Adipose tissue (tissue), 3 donors: ENCODE results near the gene ZBTB20. TPM values are rescaled to one million over a fixed set of nuclear protein-coding genes. Genes with fewer than 3 reads are reported as not detected.

Source experiments
- H3K27ac ChIP-seq: one replicate; pipeline ENCODE4 v1.5.1; 2013; ENCODE audit warnings: low read depth, low read length
- WGBS, 3 donors: extraction: QIAGEN DNeasy Blood & Tissue Kit; methylation state at CpG; one replicate each; pipeline ENCODE4 v1.1.7; 2013; 5-methylcytosine and 5-hydroxymethylcytosine counted together
- polyA plus RNA-seq, 3 donors: library from polyadenylated mRNA; stranded (reverse); fragments of 200-250 nt; gene quantifications; one replicate each; pipeline ENCODE4 v1.2.3, GENCODE V29; 2013
- donor health status: healthy with polysubstance abuse.
- donor health status: Bipolar disorder and iron deficiency.
- donor health status: healthy.

Gene ZBTB20
- polyA plus RNA-seq, 3 donors: 0.62 to 7.8 (median 1.4) TPM

DNA sequence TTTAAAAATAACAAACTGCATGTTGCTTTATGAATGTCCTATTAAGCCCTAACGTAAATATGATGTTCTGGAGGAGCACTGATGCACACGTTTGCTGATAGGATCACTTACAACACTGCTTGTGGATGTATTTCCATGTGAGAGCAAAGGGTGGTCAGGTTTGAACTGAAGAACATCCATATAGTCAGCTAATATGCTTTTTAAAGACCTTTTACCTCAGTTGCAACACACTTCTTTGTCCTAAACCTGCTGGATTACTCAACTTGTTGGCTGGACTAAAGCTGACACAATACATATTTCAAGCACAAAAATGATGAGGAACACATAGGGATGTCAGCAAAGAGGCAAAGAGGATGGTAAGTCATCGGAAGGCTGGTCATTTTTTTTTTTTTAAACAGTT, 666.6 kb downstream of the ZBTB20 start:
- 64 to 73% (median 70%) methylated on average over 3 of the region's 3 CpGs for WGBS, 3 donors
- H3K27ac ChIP-seq: no peak overlapping the region

DNA sequence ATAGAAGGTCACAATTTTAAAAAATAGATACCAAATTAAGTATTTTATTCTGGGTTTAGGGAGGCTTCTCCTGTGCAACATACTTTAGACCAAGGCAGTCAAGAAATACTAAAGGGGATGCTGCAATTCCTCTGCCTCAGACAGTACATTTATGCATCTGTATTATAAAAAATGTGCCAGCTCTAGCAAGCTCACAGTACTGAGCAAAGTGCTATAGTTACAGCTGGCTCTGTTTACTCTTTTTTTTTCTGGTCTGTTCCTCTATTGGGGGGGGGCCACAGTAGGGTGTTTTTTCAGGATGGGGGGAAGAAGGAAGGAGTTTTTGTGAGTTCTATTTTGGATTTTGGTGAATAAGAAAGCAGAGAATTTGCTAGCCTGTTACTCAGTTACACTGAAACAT, 668.3 kb downstream of the ZBTB20 start:
- H3K27ac ChIP-seq: no peak overlapping the region

GRCh38 chr3:114476511-114476910, 670.6 kb downstream of the ZBTB20 start:
- H3K27ac ChIP-seq: no peak overlapping the region

GRCh38 chr3:114471478-114471877, 675.6 kb downstream of the ZBTB20 start:
- WGBS, 3 donors: 51 to 97% (median 94%) methylated on average over 2 of the region's 2 CpGs
- no peak overlapping the region for H3K27ac ChIP-seq

DNA sequence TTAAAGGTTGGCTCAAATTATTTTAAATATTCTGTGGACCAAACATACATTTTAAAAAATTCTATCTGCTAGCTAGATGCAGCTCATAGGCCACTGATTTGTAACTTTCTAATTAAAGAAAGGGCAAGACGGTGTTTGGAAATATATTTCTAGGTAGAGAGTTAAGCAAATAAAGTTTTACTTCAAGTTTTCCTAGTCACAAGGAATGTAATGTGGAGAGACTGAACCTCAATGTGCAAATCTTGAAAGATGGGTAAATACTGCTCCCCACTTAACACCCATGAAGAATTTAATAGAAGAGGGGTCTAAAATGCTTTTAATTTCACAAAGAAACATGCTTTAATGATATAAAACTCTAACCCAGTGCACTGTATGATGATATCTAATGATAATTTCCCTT, 678.0 kb downstream of the ZBTB20 start:
- 82 to 94% (median 91%) methylated on average over 1 of the region's 1 CpG for WGBS, 3 donors
- H3K27ac ChIP-seq: no peak overlapping the region

GRCh38 chr3:114466816-114467215, 680.3 kb downstream of the ZBTB20 start:
- no peak overlapping the region for H3K27ac ChIP-seq
- WGBS, 3 donors: 98% methylated on average over 4 of the region's 4 CpGs

DNA sequence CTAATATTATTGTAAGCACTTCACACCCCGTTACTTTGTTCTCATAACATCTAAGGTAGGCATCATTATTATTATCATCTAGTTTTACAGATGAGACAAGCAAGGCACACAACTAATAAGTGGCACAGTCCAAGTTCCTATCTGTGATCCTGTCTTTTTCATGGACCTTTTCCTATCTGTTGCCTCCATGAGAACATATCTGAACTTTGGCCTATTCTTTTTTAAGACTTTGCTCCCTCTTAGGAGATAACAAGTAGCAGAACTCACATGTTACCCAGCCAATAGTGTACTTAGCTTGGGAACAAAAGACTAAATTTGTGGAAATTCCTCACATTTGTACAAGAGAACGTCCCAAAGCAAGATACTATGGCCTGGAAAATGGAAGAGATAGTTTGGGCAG, 680.8 kb downstream of the ZBTB20 start:
- 82 to 97% (median 97%) methylated on average over 2 of the region's 2 CpGs for WGBS, 3 donors
- no peak overlapping the region for H3K27ac ChIP-seq

- no peak overlapping the region for H3K27ac ChIP-seq
These were observed 682.5 kb downstream of the ZBTB20 start for GRCh38 chr3:114464548-114464947.

DNA sequence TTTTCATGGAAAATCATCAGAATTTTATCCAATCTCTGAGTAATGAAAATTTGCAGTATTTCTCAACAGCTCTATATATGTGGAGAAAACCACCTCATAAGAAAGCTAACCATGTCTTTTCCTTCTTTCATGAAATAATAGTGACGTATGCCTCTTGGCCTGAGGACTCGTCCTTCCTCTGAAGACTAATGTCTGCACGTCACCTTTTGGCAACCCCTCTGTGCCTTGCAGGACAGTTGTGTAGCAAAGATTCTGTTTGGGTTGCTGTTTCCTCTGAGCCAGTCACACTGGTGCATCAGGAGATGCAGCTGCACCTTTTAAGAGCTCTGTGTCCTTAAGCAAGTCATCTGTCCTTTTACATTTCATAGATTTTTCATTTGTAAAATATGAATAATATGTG, 684.3 kb downstream of the ZBTB20 start:
- WGBS, 3 donors: 87 to 95% (median 95%) methylated on average over 3 of the region's 3 CpGs

GRCh38 chr3:114460459-114460858, 686.6 kb downstream of the ZBTB20 start:
- 96 to 100% (median 96%) methylated on average over 1 of the region's 1 CpG for WGBS, 3 donors
- no peak overlapping the region for H3K27ac ChIP-seq

More for the DNA sequence above, 684.3 kb downstream of the ZBTB20 start:
- no peak overlapping the region for H3K27ac ChIP-seq

DNA sequence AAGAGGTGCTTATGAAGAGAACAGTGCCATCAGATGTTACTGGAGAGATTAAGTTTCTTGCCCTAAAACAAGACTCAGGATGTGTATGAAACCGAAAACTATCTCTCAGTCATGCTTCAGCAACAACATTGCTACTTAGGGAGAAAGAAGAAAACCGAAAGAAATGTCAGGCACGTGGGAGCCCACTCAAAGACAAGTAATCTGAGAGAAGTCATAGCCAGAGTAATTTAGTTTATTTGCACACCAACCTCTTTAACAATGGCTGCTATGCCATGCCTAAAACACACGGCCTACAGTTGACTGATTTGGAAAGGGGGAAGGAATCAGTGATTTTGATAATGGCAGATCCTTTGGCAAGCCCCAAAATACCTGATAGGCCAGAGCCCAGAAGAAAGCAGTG, 690.3 kb downstream of the ZBTB20 start:
- 91 to 95% (median 92%) methylated on average over 4 of the region's 4 CpGs for WGBS, 3 donors
- H3K27ac ChIP-seq: no peak overlapping the region

GRCh38 chr3:114455432-114455831, 691.7 kb downstream of the ZBTB20 start:
- H3K27ac ChIP-seq: no peak overlapping the region
- 54 to 68% (median 66%) methylated on average over 7 of the region's 7 CpGs for WGBS, 3 donors

DNA sequence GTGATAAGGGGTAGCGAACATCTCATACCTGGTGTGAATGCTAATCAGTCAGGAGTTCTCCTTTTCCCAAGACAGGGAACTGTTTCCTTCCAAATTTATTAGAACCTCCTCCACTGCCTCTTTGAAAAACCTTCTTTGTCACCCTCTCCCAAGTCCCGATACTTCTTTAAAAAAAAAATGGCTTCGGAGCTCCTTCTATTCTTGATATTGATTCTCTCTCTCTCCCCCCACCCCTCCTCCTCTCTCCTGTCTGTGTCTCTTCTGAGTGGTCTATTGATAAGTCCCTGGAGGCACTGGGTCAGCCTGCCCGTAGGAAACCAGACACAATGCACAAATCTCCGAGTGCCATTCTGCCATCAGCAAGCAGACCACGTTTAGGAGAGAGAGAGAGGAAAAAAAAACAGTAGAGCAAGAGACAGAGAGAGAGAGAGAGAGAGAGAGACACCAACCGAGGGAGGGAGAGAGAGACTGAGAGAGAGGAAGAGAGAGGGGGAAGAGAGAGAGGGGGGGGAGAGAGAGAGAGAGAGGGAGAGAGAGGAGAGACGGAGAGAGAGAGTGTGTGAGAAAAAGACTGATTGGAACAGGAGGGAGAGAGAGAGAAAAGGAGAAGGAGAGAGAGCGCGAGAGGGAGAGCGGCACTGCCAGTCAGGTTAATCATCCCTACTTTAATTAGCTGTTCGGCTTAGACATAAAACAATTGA, 692.4 kb downstream of the ZBTB20 start:
- no peak overlapping the region for H3K27ac ChIP-seq
- WGBS, 3 donors: 5 to 16% (median 15%) methylated on average over 12 of the region's 12 CpGs

DNA sequence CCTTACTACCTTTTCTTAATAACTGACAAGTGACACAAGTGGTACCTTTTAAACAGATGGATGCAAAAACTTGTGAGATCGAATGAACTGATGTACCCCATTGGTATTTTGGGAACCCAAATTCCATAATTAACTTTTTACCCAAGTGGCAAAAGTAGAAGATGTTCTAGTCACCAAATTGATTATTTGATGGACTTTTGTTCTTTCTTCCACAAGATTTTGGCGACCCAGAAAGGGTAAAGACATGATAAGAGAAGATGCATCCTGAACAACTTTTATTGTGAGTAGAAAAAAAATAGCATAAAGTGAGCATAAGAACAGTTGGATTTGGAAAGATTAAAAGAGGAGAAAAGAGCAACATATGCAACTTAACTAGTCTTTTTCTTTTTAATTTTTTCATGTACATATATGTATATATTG, 693.7 kb downstream of the ZBTB20 start:
- 81 to 85% (median 85%) methylated on average over 2 of the region's 2 CpGs for WGBS, 3 donors
- no peak overlapping the region for H3K27ac ChIP-seq

DNA sequence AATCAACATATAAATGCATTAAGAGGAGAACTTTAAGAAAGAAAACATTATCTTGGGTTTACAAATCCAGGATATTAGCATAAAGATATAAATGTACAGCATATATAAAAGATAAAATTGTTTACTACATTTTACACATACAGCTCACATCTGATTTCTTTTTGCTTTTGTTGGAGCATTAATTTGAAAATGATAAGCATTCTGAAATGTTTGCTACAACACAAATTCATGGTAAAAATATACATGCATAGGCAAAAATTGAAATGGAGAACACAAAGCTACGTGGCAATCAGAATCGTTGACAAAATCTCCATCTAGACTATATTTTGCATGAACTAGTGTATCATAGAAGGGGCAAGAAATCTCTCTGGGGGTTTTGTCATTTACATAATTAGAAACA, 694.2 kb downstream of the ZBTB20 start:
- 61 to 90% (median 89%) methylated on average over 2 of the region's 2 CpGs for WGBS, 3 donors
- no peak overlapping the region for H3K27ac ChIP-seq

DNA sequence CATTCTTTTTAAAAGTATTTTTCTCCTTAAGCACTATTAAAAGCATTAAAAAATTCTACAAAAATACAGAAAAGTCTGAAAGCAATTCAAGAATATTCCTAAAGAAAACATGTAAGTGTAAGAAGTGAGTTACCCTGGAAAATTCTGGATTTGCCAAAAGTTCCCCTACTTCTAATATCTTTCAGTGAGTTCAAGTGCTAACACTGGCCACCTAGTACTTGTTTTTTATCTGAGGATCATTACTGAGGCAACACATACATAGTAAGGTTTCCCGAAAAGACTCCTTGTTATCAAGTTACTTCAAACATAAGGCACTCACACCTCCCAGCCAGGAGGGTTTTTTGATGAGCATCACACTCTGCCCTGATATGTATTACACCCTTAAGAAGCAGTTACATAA, 694.8 kb downstream of the ZBTB20 start:
- 33 to 61% (median 60%) methylated on average over 1 of the region's 1 CpG for WGBS, 3 donors
- no peak overlapping the region for H3K27ac ChIP-seq

GRCh38 chr3:114451561-114452018, 695.5 kb downstream of the ZBTB20 start:
- WGBS, 3 donors: 18 to 59% (median 48%) methylated on average over 10 of the region's 10 CpGs
- no peak overlapping the region for H3K27ac ChIP-seq

DNA sequence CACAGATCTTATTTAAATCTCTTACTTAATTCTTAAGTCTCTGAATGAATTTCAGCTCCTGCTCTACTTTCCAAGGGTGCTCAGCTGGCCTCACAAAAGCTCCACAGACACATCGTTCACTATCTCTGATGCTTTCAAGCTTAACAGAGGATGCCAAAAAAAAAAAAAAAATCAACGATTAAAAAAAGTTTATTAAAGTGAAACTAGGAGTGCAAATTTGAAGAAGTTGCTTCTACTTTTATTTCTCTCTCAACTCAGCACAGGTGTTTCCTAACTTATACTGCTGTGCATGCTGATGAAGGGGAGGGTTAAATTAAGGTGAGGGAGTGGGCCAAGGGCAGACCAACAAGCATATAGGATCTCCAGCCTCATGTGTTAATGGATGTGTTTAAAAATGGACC, 696.0 kb downstream of the ZBTB20 start:
- WGBS, 3 donors: 2 to 23% (median 16%) methylated on average over 2 of the region's 2 CpGs
- no peak overlapping the region for H3K27ac ChIP-seq

DNA sequence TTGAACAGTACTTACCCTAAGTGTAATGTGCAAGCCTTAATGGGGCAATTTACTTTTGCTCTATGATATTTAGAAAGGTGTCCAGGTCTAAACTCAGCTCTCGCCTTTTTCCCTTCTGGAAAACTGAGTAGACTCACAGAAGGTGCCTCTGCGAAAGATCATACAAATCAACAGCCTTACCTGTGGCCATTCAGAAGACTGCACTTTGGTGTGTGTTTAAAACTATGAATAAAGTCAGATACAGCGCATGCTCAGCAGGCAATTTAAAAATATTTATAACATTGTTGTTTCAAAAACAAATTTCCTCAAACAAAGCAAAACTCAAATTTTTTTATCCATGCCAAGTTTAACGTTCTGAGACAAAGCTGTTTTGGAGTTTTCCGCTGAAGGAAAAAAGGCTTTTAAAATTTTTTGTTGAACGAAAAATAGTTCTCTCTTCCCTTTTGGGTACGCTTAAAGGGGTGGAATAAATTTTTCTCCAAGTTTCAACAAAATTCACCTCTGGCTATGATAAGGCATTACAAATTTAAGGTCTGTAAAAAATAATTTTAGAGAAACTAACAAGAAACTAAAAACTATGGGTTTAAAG, 697.0 kb downstream of the ZBTB20 start:
- 91 to 94% (median 94%) methylated on average over 7 of the region's 7 CpGs for WGBS, 3 donors
- no peak overlapping the region for H3K27ac ChIP-seq

- H3K27ac ChIP-seq: no peak overlapping the region
- 87 to 91% (median 91%) methylated on average over 9 of the region's 9 CpGs for WGBS, 3 donors
These were observed 697.6 kb downstream of the ZBTB20 start for GRCh38 chr3:114449271-114450007.
